GM21786 (cell line): ENCODE measurements around the gene AREL1.
A peak's percentile ranks its signal among the peaks of the same experiment; 100 is the strongest.

Source experiments
- ATAC-seq: cut with Tn5 transposase; IDR thresholded peaks from one replicate; pipeline ENCODE4 v1.9.1; 2021; ENCODE audit not compliant: unreplicated experiment

Gene AREL1

GRCh38 chr14:74637178-74637550 is 75.7 kb downstream of the AREL1 start:
- ATAC-seq: no peak

GRCh38 chr14:74636424-74637177 is 76.3 kb downstream of the AREL1 start:
- no peak for ATAC-seq

GRCh38 chr14:74635847-74636246 is 77.0 kb downstream of the AREL1 start:
- ATAC-seq: no peak

GRCh38 chr14:74634964-74635363 is 77.9 kb downstream of the AREL1 start:
- no peak for ATAC-seq

DNA sequence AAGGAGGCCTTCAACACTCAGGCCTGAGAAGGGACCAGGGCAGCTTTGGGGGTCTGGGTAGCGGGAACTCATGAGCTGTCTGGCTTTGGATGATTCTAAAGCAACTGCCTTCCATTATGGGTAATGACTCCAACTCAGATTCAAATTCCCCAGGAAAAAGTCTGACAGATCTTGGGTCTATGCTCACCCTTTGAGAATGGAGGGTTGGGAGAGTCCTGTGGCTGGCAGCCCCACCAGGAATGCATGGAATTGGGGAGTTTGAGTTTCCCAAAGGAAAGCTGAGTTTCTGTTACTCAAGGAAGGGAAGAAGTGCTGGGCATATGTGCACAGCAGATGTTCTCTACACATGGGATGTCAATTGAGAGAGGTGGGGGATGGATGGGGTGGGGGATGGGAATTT is 78.4 kb downstream of the AREL1 start:
- ATAC-seq: no peak

DNA sequence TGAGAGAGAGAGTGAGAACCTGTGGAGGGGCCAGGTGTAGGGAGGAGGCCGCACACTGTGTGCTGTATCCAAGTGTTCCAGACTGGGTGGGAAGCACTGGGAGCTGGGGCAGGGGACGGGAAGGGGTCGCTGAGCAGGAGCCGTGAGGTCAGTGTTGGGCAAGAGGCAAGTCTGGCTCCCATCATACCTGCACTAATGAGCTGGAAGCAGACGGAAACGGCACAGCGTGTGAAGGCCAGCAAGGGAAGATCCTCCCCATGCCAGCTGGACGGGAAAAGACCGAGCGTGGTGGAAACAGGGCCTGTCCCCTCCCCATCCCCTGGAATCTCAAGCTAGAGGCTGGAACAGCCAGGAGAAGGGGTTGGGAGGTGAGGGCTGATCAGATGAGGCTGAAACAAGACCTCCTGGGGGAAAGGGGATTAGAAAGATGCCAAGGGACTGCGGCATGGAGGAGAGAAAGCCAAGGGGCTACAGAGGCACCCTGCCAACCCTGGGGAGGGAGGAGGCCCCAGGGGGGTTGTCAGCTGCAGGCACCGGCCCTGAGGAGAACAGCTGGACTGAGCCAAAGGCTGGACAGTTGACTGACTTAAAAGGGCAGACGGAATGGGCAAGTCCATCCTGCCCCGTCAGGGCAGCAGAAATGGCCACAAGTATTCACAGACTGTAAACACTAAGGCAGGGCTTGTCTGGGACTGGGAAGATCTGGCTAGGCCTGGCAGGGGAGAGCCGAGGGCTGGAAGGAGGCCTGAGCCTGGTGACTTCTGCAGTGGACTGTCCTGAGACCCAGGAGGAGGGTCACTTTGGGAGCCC is 81.8 kb downstream of the AREL1 start:
- ATAC-seq: no peak

GRCh38 chr14:74628418-74628817 is 84.5 kb downstream of the AREL1 start:
- no peak for ATAC-seq

DNA sequence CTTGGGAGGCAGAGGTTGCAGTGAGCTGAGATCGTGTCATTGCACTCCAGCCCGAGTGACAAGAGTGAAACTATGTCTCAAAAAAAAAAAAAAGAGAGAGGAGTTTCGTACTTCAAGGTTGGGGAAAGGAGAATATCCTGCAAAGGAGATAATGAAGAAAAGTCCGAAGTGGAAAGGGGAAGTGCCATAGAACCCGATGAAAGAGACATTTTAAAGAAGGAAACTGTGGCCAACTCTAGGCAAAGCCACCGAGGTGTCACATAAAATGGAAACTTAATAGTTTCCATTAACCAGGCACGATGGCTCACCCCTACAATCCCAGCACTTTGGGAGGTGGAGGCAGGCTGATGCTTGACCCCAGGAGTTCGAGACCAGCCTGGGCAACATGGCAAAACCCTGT is 85.8 kb downstream of the AREL1 start:
- ATAC-seq: no peak

DNA sequence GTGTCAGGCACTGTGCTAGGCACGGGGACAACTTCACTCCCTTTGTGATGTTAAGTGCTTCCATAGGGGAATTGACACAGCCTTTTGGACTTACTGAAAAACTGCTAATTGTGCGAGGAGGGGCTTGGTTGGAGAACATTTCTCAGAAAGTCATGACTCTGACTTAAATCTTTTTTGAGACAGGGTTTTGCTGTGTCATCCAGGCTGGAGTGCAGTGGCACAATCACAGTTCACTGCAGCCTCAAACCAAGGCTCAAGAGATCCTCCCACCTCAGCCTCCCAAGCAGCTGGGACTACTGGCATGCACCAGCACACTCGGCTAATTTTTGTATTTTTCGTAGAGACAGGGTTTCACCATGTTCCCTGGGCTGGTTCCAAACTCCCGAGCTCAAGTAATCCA is 90.6 kb downstream of the AREL1 start:
- no peak for ATAC-seq

DNA sequence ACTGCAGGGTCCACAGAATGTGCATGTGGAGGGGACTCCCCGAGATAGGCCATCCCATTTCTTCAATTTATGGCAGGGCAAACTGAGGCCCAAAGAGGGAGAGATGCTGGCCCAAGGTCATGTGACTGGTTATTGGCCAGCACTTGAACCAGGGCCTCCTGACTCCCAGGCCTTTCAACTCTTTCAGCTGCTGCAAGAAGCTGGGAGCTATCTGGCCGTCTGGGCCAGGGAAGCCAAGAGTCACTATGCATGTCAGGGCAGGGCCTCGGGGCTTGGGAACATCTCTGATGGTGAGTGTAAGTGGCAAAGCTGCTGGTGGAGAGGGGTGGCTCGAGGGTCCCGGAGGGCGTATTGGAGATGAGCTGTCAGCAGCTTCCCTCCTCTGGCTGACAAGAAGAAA is 91.3 kb downstream of the AREL1 start:
- no peak for ATAC-seq

DNA sequence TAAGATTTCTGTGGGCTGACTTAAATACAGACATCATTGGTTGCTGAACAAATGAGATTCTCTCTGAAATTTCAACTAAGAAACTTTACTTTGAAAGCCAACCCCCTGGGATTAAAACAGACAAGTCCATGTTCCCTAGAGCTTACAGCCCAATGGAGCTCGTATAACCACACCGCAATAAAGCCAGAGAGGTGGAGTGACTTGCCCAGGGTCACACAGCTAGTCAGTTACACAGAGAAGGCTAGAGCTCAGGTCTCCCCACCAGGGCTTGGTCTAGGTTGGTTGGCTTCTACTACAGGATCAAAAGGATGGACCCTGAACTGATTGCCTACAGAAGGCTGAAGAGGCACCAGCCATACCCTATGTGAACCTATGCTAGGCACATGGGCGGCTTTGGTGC is 92.0 kb downstream of the AREL1 start:
- ATAC-seq: no peak

- ATAC-seq: no peak
Measured at GRCh38 chr14:74620497-74620921, 92.4 kb downstream of the AREL1 start.

DNA sequence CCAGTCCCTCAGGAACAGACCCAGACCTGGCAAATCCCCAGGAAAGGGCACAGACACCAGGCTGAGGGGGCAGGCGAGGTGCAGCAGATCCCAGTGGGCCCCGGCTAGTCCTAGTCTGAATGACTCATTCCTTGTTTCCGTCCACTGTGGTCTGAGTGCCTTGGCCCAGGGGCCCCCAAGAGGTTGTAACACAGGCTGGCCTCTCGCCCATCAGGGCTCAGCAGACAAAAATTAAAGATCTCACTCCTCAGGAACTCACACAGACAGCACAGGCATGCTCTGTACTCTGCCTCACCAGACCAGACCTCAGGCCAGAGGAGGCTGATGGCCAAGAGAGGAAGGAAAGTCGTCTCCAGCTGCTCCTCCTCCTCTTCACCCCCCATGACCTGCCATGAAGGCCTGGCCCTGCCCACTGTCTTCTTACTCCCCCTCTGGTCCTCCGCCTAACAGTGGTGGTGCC is 93.2 kb downstream of the AREL1 start:
- no peak for ATAC-seq

DNA sequence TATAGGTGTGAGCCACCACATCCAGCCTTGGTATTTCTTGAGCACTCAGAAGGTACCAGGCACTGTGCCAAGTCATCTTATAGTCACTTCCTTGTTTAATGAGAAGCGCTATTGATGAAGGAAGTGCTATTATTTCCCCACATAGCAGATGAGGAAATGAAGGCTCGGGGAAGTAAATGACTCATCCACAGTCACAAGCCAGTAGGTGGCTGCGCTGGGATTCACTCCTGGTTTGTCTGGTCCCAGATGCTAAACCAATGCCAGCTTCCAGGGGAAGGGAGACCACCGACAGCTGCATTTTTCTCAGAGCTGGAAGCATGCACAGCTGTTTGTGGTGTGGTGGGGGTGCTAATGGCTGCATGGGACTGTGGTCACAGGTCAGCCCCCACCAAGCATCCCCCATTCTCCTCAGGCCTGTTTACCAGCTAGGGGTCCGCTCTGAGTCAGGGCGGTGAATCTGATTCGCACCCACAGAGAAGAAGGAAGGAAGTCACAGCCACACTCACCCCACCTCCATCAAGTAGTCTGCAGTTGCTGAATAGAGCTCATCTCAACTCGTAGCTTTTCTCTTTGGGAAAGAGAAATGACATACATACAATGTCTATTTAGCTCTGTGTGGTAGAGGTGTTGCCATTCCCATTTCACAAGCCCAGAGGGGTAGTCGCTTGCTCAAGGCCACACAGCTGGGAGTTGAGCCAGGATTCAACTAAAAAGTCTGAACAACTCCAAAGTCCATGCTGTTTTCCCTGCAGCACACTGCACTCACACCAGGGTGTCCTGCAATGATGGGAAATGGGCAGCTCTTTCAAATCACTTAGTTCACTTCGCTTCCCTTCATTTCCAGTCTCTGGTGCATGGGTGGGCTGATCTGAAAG is 94.6 kb downstream of the AREL1 start:
- ATAC-seq: no peak

- ATAC-seq: no peak
Measured at GRCh38 chr14:74616996-74617700, 95.7 kb downstream of the AREL1 start.

DNA sequence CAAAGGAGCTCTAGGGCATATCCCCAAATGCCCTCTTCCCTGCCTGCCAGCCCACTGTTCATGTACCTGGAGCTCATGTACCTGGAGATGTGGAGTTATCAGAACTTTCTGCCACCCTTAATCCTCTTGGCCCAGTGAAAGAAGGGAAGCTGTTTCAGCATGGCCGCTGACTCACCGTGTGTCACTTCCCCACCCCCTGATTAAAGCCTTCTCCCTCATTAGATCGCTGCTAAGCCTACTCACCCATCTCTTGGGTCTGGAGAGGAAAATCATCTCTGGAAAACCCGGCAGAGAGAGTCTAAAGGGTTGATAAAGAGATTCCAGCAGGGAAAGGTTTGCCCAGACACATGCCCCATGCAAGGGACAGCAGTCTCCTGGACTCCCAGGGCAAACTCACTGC is 96.4 kb downstream of the AREL1 start:
- ATAC-seq: no peak

DNA sequence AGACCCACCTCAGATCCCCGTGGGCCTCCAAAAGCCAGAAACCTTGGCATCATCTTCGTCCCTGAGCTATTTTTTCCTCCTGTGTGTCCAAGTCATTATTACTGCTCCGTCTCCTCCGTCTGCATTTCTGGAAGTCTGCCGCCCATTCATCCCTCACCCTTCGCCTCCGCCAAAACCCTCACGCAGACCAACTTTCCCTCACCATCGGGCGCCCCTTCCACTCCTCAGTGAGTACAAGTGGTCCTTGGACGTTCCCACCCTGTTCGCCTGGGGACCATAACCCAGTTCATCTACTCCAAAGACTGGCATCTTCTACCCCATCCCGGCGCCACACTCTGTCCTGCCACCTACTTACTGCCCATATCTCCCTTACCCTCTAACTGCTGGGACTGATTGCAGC is 97.1 kb downstream of the AREL1 start:
- ATAC-seq: no peak

- peak; percentile 38 for ATAC-seq
Measured at GRCh38 chr14:74614508-74615495, 98.1 kb downstream of the AREL1 start.

DNA sequence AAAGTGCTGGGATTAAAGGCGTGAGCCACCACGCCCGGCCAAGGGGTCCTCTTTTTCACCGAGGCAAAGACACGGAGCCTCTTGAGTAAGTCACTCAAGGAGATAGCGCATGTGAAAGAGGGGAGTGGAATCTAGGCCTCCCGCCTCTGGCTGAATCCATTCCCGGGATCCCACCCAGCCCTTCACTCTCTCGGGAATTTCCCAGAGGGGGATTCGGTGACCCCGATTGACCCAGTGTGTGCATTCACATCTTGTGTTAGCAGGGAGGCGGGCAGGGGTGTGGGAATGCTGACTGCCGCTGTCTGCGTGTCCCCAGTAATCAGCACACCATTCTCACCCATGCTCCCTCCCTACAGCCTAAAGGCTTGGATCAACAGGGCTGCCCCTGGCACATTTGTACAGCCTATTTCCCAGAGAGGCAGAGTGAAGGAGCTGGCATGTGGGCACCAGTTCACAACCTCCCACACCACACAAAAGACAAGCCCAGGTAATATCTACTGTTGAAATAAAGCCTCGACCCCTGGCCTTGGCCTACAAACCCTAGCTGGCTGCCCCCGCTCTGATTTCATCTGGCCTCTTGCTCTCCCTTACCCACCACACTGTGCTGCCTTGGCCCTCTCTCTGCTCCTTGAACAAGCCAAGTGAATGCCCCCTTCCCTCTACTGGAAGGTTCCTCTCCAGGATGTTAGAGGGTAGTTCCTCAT is 99.5 kb downstream of the AREL1 start:
- no peak for ATAC-seq
